ENCODE results near the gene YLPM1.

GRCh38 chr14:74868739-74869138 is 105.6 kb downstream of the YLPM1 start:
- TF ChIP-seq, protein P1, sequence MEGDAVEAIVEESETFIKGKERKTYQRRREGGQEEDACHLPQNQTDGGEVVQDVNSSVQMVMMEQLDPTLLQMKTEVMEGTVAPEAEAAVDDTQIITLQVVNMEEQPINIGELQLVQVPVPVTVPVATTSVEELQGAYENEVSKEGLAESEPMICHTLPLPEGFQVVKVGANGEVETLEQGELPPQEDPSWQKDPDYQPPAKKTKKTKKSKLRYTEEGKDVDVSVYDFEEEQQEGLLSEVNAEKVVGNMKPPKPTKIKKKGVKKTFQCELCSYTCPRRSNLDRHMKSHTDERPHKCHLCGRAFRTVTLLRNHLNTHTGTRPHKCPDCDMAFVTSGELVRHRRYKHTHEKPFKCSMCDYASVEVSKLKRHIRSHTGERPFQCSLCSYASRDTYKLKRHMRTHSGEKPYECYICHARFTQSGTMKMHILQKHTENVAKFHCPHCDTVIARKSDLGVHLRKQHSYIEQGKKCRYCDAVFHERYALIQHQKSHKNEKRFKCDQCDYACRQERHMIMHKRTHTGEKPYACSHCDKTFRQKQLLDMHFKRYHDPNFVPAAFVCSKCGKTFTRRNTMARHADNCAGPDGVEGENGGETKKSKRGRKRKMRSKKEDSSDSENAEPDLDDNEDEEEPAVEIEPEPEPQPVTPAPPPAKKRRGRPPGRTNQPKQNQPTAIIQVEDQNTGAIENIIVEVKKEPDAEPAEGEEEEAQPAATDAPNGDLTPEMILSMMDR (IDR thresholded peaks at IDR 0.05): no peak
- TF ChIP-seq, protein P2, sequence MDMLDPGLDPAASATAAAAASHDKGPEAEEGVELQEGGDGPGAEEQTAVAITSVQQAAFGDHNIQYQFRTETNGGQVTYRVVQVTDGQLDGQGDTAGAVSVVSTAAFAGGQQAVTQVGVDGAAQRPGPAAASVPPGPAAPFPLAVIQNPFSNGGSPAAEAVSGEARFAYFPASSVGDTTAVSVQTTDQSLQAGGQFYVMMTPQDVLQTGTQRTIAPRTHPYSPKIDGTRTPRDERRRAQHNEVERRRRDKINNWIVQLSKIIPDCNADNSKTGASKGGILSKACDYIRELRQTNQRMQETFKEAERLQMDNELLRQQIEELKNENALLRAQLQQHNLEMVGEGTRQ (IDR thresholded peaks at IDR 0.05; ENCODE audit: borderline replicate concordance, low read depth, low read length): no peak
- no peak for TF ChIP-seq RCOR1 (IDR thresholded peaks at IDR 0.05; ENCODE audit: low read length)
- no peak for TF ChIP-seq FOSL2 (IDR thresholded peaks at IDR 0.05; ENCODE audit: borderline replicate concordance, low read depth)
- no peak for TF ChIP-seq TAF1 (IDR thresholded peaks at IDR 0.05; ENCODE audit: borderline replicate concordance, low read depth, low read length)
